ENCODE measurements around the gene SHC2.

GRCh38 chr19:411723-412355 lies 49.0 kb downstream of the SHC2 start:
- TF ChIP-seq EZH2phosphoT487 (IDR thresholded peaks at IDR 0.05; ENCODE audit: borderline replicate concordance) (no peak), CTCF (conservative IDR thresholded peaks at IDR 0.05; ENCODE audit: low read length) (no peak)

All from Loucy (cell line).